PFSK-1 (cell line): ENCODE measurements around the gene ARF5.

Experiments
- POLR2AphosphoS5 ChIP-seq: IDR thresholded peaks from 2 replicates; pipeline ENCODE4 v1.6.1; 2012; ENCODE audit warnings: low read depth, mild to moderate bottlenecking, control low read depth, low read length, moderate library complexity
- SIN3A ChIP-seq: IDR thresholded peaks from 2 replicates; pipeline ENCODE4 v1.6.1; 2012; ENCODE audit warnings: mild to moderate bottlenecking, low read length, moderate library complexity, borderline replicate concordance; ENCODE audit not compliant: insufficient read depth
- TAF1 ChIP-seq: IDR thresholded peaks from 2 replicates; pipeline ENCODE4 v1.6.1; 2012; ENCODE audit warnings: low read length, control low read depth, borderline replicate concordance; ENCODE audit not compliant: insufficient read depth
- TF ChIP-seq, protein P1 (sequence below), 2 experiments: IDR thresholded peaks; 2 replicates each; pipeline versions ENCODE4 v1.6.1 to v1.8.0; 2011 to 2012; ENCODE audit warnings: low read depth in 2 of 2, low read length in 2 of 2, control low read depth in 1 of 2, inconsistent platforms in 1 of 2, mild to moderate bottlenecking in 1 of 2, moderate library complexity in 1 of 2; ENCODE audit not compliant: insufficient read depth in 1 of 2

DNA sequence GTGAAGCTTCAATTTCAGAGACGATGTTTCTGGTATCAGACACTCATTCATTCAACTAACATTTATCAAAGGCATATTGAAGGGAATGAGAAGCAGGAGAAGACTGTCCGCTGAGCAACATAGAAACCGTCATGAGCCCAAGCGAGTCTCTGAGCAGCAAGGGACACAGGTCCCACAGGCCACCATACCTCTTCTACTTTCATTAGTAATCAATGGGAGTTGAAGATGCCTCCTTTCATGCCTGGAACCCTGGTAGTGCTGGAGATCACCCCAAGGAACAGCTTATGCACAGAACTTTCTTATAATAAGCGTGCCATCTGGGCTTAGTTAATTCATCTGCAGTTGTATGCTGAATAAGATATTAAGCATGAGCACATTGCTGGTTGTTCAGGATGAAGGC lies 28.5 kb downstream of the ARF5 start:
- TF ChIP-seq, protein P1, sequence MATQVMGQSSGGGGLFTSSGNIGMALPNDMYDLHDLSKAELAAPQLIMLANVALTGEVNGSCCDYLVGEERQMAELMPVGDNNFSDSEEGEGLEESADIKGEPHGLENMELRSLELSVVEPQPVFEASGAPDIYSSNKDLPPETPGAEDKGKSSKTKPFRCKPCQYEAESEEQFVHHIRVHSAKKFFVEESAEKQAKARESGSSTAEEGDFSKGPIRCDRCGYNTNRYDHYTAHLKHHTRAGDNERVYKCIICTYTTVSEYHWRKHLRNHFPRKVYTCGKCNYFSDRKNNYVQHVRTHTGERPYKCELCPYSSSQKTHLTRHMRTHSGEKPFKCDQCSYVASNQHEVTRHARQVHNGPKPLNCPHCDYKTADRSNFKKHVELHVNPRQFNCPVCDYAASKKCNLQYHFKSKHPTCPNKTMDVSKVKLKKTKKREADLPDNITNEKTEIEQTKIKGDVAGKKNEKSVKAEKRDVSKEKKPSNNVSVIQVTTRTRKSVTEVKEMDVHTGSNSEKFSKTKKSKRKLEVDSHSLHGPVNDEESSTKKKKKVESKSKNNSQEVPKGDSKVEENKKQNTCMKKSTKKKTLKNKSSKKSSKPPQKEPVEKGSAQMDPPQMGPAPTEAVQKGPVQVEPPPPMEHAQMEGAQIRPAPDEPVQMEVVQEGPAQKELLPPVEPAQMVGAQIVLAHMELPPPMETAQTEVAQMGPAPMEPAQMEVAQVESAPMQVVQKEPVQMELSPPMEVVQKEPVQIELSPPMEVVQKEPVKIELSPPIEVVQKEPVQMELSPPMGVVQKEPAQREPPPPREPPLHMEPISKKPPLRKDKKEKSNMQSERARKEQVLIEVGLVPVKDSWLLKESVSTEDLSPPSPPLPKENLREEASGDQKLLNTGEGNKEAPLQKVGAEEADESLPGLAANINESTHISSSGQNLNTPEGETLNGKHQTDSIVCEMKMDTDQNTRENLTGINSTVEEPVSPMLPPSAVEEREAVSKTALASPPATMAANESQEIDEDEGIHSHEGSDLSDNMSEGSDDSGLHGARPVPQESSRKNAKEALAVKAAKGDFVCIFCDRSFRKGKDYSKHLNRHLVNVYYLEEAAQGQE (IDR thresholded peaks at IDR 0.05; ENCODE audit: insufficient read depth in 1 of 2, low read depth in 2 of 2, low read length in 2 of 2): no peak
- no peak for TF ChIP-seq TAF1
- no peak for TF ChIP-seq POLR2AphosphoS5
- TF ChIP-seq SIN3A: no peak
